ENCODE measurements around the gene CRYGB.
"Not testable (repeated sequence)": the region's sequence is repeated elsewhere in the genome, so short reads cannot be mapped to it uniquely, and the experiment has no call there.

The CRYGB gene

DNA sequence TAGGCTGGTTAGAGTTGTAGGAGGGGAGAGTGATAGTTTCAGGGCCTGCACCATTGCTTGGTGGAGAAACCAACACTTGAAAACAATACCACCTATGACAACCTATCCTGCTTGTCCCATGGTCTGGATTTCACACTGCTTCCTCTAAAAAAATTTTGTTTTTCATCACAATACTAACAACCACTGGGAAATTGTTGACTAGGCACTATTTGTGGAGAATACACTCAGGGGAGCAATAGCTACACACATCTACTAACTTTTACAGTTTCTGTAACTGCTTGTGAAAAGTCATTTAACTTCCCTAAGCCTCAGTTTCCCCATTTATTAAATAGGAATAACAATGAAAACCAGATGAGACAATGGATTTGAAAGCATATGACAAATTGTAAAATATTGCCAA, 4.1 kb upstream of the CRYGB start:
- no peak for DNase-seq (ENCODE audit: low read depth)

DNA sequence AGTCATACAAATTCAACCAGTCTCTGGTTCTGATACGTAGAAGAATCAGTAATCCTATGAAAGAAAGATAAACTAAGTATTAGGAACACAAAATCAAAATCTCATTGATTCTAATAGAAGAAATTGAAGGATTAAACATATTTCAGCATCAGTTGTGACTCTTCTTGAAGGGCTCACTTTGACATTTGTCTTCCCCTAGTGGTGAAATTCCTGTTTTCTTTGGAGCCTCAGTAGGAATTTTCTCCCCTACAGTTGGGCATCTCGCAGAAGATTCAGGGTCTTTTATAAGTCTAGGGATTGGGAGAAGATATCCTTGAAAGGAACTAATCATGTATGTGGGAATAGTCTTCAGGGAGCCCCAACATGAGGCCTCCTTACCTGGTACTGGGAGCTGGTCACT, 2.8 kb upstream of the CRYGB start:
- DNase-seq (ENCODE audit: low read depth): no peak

DNA sequence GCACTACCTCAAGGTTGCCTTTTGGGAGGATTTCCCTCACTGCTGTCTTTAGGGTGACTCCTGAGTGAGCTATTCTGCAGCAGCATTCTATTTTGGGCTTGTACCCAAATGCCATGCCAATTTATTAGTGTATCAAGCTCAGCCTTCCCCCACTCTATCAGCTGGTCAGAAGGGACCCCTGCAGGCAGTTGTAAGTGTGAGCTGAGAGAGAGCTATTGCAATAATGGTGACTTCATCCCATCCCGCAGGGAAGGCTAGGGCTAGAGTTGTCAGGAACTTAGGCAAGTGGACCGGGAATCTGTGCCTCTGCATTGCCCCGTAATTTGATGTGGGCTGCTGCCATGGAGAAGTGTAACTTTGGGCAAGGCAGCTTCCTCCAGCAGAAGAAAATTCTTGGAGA, 1.8 kb upstream of the CRYGB start:
- DNase-seq (ENCODE audit: low read depth): no peak

DNA sequence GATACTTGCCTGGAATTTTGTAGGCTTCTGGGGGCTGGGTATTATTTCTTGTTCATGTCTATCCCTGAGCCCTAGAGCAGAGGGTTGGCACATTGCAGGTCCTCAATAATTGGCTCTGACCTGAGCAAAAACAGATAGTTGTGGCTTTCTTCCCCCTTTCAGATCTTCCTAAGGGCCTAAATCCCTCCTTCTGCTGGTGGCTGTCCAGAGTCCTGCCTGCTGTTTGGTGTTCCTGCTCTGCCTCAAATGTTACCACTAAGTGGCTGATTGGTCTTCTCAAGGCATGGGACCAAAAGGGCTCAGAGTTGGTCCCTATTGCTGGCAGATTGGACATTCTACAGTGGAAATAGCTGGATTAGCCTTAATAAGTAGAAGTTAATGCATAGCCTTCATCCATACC, 1.1 kb upstream of the CRYGB start:
- no peak for DNase-seq (ENCODE audit: low read depth)

DNA sequence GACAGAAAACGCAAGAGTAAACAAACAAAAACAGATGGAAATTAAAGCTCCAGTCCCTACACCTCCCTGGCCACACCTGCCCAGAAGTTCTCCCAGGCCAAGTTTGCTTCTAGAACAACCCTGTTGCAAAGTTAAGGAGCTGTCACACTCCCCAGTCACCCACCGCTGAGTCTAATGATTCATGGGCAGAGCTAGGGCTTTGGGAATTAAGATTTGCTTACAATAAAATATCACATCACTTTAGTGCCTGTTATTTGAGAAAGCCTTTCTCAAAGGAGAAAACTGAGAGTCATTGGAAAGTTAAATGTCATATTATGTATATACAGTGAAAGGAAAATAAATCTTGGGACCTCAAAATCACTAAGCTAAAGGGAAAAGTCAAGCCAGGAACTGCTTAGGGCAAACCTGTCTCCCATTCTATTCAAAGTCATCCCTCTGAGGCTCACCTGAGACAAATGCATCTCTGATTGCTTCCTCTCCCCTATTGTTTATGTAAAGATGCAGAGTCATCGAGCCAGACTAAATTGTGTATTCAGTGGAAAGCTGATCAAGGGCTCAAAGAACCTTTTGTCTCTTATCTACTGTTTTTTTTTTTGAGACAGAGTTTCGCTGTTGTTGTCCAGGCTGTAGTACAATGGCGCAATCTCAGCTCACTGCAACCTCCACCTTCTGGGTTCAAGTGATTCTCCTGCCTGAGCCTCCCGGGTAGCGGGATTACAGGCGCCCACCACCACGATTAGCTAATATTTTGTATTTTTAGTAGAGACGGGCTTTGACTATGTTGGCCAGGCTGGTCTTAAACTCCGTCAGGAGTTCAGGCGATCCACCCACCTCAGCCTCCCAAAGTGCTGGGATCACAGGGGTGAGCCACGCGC, 2.8 kb downstream of the CRYGB start:
- DNase-seq (ENCODE audit: low read depth): no peak

DNA sequence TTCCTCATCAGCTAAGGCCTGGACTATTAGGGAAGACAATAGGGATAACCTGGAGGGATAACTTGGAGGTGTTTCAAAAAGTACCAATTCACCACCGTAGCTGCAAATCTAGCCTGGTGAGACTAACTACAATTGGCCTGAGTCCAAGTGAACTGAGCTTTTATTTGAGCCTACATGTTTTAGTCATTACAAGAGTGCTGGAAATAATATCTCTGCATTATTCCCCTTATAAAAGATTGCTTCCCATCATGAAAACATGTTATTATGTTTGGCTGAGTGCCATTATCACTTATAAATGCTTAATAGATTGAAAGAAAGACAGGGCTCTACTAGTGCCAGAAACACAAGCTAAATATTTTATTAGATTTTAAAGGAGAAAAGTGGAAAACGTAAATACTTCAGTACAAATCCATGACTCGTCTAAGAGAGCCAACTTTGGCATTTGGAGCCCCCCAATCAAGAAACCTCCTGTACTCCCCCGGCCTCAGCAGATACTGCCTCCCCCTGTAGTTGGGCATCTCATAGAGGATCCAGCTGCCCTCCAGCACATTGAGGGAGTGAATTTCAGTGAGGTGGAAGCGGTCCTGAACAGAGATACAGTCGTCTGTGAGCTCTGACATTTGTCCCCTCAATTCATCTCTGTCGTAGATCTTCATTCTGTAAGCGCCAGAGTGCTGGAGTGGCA, 3.6 kb downstream of the CRYGB start:
- DNase-seq (ENCODE audit: low read depth): no peak

DNA sequence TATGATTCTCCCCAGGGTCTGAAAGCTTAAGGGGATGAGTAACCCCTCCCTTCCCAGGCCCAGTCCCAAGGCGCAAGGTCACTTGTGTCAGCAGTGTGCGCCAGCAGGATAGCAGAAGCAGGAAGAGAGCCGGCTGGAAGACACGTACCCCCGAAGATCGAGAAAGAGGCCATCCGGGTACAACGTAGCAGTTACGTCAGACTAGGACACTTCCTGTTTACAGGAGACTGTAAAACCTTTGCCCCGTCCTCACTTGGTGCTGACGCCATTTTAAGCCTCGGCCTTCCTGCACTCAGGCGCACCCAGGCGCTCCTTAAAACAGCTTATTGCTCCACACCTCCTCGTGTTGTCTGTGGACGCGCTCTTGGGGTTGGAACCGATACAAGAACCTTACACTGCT, 6.5 kb downstream of the CRYGB start:
- no peak for DNase-seq (ENCODE audit: low read depth)

DNA sequence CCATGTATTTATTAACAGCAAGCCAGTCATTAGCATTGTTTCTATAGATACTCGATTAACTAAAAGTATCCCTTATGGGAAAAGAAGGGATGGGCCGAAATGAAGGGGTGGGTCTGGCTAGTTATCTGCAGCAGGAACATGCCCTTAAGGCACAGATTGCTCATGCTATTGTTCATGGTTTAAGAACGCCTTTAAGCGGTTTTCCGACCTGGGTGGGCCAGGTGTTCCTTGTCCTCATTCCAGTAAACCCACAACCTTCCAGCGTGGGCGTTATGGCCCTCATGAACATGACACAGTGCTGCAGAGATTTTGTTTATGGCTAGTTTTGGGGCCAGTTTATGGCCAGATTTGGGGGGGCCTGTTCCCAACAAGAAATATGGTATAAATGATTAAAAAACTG, 7.6 kb downstream of the CRYGB start:
- DNase-seq (ENCODE audit: low read depth): not testable (repeated sequence)

DNA sequence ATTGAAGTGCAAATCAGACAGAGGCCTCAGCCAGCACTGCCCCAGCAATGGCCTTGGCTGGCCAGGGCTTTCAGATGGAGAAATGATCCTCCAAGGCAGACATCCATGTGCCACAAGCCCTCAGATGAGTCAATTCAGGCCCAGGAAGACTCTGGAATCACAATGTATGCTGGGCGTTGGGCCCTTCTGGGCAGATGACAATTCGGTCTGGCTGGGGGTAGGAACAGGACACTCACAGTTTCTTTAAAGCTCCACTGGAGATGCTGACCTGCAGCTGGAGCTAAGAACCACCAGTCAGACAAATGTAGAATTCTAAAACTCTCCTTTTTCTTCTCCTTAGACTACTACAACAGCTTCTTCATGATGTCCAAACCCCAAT, 9.3 kb downstream of the CRYGB start:
- DNase-seq (ENCODE audit: low read depth): no peak

DNA sequence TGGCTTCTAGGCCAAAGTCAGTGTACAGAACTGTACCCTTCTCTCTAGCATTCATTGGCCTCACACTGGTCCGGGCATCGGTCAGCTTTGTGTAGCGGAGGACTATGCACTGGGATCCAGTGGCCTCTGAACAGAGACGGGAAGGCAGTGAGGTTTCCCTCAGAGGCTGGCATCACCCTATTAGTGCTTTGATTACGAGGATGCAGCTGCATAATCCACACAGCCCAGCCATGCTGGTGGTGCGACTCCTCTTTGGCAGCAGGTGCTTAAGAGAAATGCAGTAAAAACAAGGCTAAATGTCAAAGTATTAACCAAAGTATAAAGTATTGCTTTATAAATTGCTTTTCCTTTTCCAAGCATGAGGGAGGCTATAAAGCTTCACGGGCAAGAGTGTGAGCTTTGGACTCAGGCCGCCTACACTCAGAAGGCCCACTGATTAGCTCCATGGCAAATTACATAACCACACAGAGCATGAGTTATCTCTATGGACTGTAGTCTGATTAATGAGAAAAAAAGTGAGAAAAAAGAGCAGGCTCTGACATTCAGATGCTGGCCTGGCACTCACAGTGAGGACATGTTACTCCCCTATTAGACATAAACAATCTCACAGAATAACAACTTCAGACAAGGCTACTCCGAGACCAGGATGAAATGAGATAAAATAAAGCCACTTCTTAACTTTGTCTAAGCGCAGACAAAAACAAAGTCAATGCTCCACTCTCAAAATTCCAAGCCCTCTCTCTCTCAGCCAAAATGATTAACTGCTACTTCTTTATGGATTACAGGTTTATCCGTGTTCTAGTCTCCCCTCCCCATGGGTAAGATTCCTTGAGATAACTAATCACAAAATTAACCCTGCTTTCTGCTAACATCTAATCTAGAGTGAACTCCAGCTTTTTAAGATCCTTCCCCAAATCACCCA, 9.9 kb downstream of the CRYGB start:
- no peak for DNase-seq (ENCODE audit: low read depth)

DNA sequence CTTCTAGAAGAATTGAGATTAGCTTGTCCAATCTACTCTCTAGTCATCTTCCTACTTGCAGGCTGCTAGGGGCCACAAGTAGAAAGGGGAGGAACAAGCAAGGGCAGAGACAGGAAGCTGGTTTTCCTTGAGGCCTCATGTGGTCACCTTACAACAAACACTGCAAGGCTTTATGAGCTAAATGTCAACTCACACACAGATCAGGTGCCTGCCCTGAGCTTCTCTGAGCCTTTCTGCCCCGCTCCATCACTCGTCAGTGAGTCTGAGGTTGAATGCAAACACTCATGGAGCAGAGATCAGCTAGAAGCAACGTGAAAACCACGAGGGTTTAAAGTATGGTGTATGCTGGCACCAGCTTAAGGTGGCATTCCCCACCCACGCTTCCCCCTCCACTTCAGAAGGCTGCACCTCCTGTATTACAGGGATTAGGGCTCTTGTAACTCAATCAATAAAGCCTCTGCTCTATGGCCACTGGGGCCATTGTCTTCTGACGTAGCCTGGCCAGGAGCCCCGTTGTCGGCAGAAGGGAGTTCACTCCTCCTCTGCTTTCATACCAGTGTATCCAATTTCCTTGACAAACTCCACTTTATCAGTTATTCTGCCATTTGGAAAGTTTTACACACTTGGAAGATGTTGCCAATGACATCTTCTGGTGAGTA, 10.9 kb downstream of the CRYGB start:
- DNase-seq (ENCODE audit: low read depth): no peak

DNA sequence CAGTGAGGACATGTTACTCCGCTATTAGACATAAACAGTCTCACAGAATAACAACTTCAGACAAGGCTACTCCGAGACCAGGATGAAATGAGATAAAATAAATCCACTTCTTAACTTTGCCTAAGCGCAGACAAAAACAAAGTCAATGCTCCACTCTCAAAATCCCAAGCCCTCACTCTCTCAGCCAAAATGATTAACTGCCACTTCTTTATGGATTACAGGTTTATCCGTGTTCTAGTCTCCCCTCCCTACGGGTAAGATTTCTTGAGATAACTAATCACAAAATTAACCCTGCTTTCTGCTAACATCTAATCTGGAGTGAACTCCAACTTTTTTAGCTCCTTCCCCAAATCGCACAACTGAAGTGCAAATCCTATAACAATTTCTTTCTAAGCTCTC, 15.2 kb downstream of the CRYGB start:
- DNase-seq (ENCODE audit: low read depth): no peak

DNA sequence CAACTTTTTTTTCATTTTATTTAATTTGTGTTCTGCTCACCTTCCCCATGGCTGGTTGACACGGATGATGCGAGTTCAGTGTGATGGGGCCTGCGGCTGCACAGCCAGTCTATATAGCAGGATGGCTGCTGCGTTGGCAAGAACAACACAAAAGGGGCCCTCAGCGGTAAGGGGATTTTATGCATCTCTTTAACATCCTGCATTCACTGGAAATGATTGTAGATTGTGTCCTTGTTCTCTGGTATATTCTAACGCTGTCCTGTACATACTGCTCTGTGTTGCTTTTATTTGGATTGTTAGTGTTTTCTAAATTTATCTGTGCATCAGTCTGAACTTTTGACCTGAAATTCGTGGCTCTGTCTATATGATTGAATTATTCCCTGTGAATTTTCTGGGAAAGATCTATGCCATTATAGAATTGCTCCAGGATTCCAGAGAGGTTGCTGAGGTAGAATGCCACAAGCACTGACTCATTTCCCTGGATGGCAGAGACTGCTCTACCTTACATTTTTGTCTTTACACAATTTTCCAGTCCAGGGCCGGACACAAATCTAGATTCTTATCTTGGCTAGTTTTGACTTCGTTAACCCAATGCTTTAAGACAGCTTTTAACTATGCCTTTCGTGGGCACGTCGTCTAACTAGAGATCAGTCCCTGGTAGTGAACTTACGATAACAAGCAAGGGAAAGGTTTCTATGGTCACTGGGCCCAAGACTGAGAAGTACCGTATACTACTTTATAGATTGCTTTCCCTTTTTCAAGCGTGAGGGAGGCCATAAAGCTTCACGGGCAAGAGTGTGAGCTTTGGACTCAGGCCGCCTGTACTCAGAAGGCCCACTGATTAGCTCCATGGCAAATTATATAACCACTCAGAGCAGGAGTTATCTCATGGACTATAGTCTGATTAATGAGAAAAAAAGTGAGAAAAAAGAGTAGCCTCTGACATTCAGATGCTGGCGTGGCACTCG, 15.9 kb downstream of the CRYGB start, which contains the start of gene CRYGC:
Gene CRYGC, minus strand, starts transcription at position 85 of the 968 bp plus-strand sequence. Its CDS starts 36 bp downstream, at position 49.
- no peak for DNase-seq (ENCODE audit: low read depth)

DNA sequence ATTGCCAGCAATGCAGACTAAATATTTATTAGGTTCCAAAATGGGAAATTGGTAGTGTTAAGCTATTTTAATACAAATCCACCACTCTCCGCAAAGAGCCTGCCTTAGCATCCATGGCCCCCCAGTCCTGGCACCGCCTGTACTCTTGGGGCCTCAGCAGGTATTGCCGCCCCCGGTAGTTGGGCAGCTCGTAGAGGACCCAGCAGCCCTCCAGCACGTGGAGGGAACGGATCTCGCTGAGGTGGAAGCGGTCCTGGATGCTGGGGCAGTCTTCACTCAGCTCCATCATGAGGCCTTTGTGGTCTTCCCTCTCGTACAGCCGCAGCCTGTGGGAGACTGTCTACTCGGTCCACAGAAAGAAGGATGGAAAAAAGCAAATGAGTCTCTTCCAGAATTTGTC, 17.8 kb downstream of the CRYGB start:
- no peak for DNase-seq (ENCODE audit: low read depth)

DNA sequence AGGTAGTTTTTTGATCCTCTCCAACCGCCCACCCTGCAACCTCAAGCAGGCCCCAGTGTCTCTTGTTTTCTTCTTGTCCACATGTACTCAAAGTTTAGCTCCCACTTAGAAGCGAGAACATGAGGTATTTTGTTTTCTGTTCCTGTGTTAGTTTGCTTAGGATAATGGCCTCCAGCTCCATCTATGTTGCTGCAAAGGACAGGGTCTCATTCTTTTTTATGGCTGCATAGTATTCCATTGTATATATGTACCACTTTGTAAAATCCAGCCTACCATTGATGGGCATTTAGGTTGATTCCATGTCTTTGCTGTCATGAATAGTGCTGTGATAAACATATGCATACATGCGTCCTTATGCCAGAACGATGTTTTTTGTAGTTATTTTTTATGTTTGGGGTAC, 18.9 kb downstream of the CRYGB start:
- DNase-seq (ENCODE audit: low read depth): no peak

DNA sequence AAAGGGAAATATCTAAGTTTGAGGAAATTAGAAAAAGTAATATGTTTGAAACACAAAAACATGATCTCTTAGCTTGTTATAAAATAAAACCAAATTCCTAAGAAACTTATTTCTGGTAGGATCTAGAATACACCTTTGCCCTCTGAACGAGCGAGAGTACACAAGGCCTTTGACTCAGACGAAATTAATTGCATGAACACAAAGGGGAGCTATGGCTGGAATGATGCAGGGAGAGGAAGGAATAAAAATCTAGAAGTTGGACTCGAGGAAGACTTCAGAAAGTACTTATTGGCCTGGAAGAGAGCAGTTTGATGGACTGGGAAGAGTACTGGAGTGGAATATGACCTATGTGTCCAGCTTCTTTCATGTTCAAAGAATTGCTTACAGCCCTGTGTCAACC, 20.7 kb downstream of the CRYGB start:
- DNase-seq (ENCODE audit: low read depth): no peak

DNA sequence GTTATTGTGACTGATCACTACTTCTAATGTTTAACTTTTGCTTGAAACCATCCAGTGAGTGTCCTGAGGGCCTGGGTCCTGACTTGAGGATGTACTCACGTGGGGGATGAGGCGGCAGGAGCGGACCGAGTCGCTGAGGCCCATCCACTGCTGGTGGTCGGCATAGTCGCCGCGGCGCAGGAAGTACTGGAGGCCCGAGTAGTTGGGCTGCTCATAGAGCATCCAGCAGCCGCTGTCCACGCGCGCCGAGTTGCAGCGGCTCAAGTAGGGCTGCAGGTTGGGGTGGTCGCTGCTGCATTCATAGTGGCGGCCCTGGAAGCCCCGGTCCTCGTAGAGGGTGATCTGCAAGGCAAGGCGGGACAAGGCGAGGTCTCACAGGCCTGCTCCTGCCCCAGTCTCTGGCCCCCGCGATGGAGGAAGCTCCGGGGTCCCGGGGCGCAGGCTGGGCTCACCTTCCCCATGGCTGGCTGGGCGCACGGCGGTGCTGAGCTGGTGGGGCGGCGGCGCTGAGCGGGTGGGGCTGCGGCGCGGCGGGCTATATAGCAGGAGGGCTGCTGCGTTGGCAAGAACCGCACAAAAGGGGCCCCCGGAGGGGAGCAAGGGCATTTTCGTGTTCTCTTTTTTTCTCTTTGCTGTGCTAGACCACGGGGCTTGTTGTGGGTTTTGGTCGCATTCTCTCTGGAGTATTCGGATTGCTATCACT, 21.8 kb downstream of the CRYGB start, which contains the start of gene CRYGD:
Gene CRYGD, minus strand, starts transcription at position 512 of the 703 bp plus-strand sequence. Its CDS starts 51 bp downstream, at position 461.
- not testable (repeated sequence) for DNase-seq (ENCODE audit: low read depth)

DNA sequence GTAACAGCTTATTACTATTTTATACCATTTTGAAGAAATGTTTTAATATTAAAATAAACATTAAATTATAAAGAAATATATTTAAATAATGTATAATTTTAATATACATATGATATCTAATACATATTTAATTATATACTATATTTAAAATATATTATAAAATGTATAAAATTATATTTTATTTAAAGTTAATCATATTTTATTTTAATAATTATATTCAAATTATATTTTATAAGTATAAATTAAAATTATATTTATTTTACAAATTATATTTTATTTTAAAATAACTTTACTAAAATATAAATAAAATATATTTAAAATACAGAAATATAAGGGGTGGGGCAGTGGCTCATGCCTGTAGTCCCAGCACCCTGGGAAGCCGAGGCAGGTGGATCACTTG, 23.7 kb downstream of the CRYGB start:
- DNase-seq (ENCODE audit: low read depth): no peak

DNA sequence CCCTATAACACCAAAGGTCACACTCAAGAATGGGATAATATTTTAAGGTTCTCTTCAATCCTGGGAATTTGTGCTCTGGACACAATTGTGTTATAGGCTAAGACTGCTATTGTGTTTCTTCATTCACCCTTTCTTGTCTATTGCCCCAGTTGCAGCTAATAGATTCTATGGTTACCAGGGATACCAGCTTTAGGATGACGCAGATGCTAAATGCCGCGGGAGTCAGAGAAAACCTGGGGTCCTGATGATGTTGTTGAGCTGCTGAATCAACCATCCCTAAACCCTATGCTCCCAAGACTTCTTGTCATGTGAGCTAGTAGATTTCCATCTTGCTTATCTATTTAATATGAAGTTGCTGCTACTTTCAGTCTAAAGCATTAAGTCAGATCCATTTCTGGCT, 27.0 kb downstream of the CRYGB start:
- DNase-seq (ENCODE audit: low read depth): no peak

DNA sequence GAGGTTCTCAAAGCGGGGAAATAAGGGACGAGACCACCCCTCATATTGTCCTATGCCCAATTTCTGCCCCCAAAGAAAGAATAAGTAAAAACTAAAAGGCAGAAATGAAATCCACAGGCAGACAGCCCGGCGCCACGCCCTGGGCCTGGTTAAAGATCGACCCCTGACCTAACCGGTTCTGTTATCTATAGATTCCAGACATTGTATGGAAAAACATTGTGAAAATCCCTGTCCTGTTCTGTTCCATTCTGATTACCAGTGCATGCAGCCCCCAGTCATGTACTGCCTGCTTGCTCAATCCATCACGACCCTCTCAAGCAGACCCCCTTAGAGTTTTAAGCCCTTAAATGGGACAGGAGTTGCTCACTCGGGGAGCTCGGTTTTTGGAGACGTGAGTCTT, 28.6 kb downstream of the CRYGB start:
- DNase-seq (ENCODE audit: low read depth): not testable (repeated sequence)
